PFSK-1 (cell line): ENCODE data around the gene FOXN3.

Source experiments
- FOXP2 ChIP-seq: optimal IDR thresholded peaks from 2 replicates; pipeline ENCODE3; 2011; ENCODE audit warnings: borderline replicate concordance, control low read depth, inconsistent platforms; ENCODE audit not compliant: insufficient read depth; ENCODE audit errors: extremely low read length, extremely low read depth
- POLR2AphosphoS5 ChIP-seq: IDR thresholded peaks from 2 replicates; pipeline ENCODE4 v1.6.1; 2012; ENCODE audit warnings: low read depth, mild to moderate bottlenecking, control low read depth, low read length, moderate library complexity
- REST ChIP-seq, 2 experiments: IDR thresholded peaks; 2 replicates each; pipeline versions ENCODE4 v1.6.1 to v1.8.0; 2011 to 2012; ENCODE audit warnings: low read depth in 2 of 2, low read length in 2 of 2, control low read depth in 1 of 2, inconsistent platforms in 1 of 2, mild to moderate bottlenecking in 1 of 2, moderate library complexity in 1 of 2; ENCODE audit not compliant: insufficient read depth in 1 of 2
- SIN3A ChIP-seq: IDR thresholded peaks from 2 replicates; pipeline ENCODE4 v1.6.1; 2012; ENCODE audit warnings: mild to moderate bottlenecking, low read length, moderate library complexity, borderline replicate concordance; ENCODE audit not compliant: insufficient read depth
- TAF1 ChIP-seq: IDR thresholded peaks from 2 replicates; pipeline ENCODE4 v1.6.1; 2012; ENCODE audit warnings: low read length, control low read depth, borderline replicate concordance; ENCODE audit not compliant: insufficient read depth

The FOXN3 gene

GRCh38 chr14:89248411-89249064, 168.5 kb downstream of the FOXN3 start:
- TF ChIP-seq SIN3A (no peak), FOXP2 (no peak), REST (IDR thresholded peaks at IDR 0.05; ENCODE audit: insufficient read depth in 1 of 2, low read depth in 2 of 2, low read length in 2 of 2) (no peak), TAF1 (no peak), POLR2AphosphoS5 (no peak)

GRCh38 chr14:89247457-89248122, 169.4 kb downstream of the FOXN3 start:
- TF ChIP-seq POLR2AphosphoS5 (no peak), FOXP2 (no peak)

- no peak for TF ChIP-seq POLR2AphosphoS5
- TF ChIP-seq FOXP2, result no peak
- TF ChIP-seq REST (IDR thresholded peaks at IDR 0.05; ENCODE audit: insufficient read depth in 1 of 2, low read depth in 2 of 2, low read length in 2 of 2), result no peak
- TF ChIP-seq SIN3A, result no peak
- TF ChIP-seq TAF1, result no peak
Observed at GRCh38 chr14:89246290-89246689, 170.7 kb downstream of the FOXN3 start.

GRCh38 chr14:89245802-89246201, 171.2 kb downstream of the FOXN3 start:
- TF ChIP-seq REST (IDR thresholded peaks at IDR 0.05; ENCODE audit: insufficient read depth in 1 of 2, low read depth in 2 of 2, low read length in 2 of 2), result no peak
- TF ChIP-seq POLR2AphosphoS5, result no peak
- no peak for TF ChIP-seq FOXP2
- TF ChIP-seq SIN3A, result no peak
- no peak for TF ChIP-seq TAF1

GRCh38 chr14:89244720-89245119, 172.3 kb downstream of the FOXN3 start:
- TF ChIP-seq FOXP2 (no peak), POLR2AphosphoS5 (no peak), SIN3A (no peak), REST (IDR thresholded peaks at IDR 0.05; ENCODE audit: insufficient read depth in 1 of 2, low read depth in 2 of 2, low read length in 2 of 2) (no peak), TAF1 (no peak)
